Measurements from ENCODE around the gene IL4R.
A peak's percentile ranks its signal among the peaks of the same experiment; 100 is the strongest.

The IL4R gene

DNA sequence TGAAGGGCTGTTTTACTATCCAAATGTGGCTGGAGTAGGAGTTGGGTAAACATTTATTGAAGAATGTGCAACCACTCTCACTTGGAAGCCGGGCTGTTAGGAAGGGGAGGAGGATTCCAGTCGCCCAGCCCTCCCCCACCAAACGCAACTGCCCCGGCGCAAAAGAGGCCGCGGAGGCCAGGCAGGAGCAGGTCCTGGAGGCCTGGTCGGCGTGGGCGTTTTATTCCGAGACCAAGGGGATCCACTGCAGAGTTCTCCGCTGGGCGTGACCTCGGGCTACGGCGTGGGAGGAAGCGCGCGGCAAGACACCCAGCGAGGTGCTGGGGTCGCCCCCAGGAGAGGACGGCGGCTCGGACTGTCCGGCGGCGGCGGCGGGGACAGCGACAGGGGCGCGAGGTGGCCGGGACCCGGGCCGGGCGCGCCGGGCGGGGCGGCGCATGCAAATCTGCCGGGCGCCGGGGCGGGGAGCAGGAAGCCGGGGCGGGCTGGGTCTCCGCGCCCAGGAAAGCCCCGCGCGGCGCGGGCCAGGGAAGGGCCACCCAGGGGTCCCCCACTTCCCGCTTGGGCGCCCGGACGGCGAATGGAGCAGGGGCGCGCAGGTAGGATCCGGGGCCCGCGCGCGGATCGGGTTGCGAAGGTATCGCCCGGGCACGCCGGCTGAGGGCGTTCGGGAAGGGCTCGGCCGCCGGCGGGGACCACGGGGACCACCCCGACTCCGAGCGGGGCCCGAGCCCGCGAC, at the start of gene IL4R:
Gene IL4R (plus strand): TSS at position 553 of the 739 bp plus-strand sequence. CDS start 26,230 bp downstream, outside the sequence.
- TF ChIP-seq, protein P1, sequence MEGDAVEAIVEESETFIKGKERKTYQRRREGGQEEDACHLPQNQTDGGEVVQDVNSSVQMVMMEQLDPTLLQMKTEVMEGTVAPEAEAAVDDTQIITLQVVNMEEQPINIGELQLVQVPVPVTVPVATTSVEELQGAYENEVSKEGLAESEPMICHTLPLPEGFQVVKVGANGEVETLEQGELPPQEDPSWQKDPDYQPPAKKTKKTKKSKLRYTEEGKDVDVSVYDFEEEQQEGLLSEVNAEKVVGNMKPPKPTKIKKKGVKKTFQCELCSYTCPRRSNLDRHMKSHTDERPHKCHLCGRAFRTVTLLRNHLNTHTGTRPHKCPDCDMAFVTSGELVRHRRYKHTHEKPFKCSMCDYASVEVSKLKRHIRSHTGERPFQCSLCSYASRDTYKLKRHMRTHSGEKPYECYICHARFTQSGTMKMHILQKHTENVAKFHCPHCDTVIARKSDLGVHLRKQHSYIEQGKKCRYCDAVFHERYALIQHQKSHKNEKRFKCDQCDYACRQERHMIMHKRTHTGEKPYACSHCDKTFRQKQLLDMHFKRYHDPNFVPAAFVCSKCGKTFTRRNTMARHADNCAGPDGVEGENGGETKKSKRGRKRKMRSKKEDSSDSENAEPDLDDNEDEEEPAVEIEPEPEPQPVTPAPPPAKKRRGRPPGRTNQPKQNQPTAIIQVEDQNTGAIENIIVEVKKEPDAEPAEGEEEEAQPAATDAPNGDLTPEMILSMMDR (IDR thresholded peaks at IDR 0.05; ENCODE audit: low read depth, low read length, missing control alignments): no peak
- DNase-seq (ENCODE audit: low read depth): no peak
- peak within 1 kb of the TSS; percentile 91 for H3K4me3 ChIP-seq (ENCODE audit: low read depth, low read length)

DNA sequence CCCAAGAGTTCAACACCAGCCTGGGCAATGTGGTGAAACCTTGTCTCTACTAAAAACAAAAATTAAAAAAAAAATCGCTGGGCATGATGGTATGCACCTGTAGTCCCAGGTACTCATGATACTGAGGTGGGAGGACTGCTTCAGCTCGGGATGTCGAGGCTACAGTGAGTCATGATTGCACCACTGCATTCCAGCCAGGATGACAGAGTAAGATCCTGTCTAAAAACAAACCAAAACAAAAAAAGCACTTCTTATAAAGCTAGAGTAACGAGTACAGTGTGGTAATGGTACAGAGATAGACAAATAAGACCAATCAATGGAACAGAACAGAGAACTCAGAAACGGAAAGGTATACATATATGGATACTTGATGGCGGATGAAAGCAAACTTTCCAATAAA, 49.6 kb upstream of the IL4R start:
- TF ChIP-seq, protein P1 (IDR thresholded peaks at IDR 0.05; ENCODE audit: low read depth, low read length, missing control alignments): no peak
- no peak for DNase-seq (ENCODE audit: low read depth)

DNA sequence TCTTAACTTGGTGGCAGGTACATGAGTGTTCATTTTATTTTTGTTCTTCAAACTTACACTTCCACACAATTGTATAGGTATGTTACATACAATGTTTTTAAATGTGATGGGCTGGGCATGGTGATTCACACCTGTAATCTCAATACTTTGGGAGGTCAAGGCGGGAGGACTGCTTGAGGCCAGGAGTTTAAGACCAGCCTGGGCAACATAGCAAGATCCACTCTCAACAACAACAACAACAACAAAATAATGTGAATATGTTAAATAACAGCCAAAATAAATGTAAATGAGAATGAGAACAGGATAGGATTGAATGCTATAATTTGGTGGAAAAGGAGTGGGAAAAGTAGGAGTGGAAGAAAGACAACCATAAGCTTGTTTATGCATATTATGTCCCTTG, 47.8 kb upstream of the IL4R start:
- TF ChIP-seq, protein P1 (IDR thresholded peaks at IDR 0.05; ENCODE audit: low read depth, low read length, missing control alignments): no peak
- DNase-seq (ENCODE audit: low read depth): no peak
- H3K4me3 ChIP-seq (ENCODE audit: low read depth, low read length): no peak overlapping the region

More for the DNA sequence above, 49.6 kb upstream of the IL4R start:
- no peak overlapping the region for H3K4me3 ChIP-seq (ENCODE audit: low read depth, low read length)

DNA sequence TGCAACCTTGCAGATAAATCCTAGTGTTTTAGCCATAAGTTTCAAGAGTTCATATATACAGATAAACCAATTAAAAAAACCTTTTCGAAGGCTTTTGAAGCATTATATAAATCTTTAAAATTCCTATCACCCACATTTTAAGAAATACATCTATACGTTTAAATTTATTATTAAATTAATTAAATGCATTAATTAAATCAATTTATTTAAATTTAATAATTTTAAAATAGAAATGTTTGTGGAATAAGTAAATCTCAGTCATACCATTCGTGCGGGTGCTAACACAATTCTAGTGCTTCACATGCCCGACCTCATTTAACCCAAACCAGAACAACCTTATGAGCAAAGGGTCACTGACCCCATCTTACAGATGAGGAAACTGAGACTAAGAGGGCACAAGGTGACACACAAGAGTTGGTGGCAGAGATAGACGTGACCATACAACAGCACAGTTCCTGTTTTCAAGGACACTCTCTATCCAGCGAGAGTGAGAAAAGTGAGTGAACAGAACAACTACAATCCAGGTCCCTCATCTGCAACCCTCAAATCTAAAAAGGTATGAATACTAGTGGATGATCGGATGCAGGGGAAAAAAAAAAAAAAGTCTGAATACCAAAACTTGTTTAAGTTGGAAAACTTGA, 46.6 kb upstream of the IL4R start:
- peak overlapping the region; percentile 67; the same call in 1 of the 2 replicates for H3K4me3 ChIP-seq (ENCODE audit: low read depth, low read length)
- TF ChIP-seq, protein P1 (IDR thresholded peaks at IDR 0.05; ENCODE audit: low read depth, low read length, missing control alignments): no peak
- peak; percentile 44 for DNase-seq (ENCODE audit: low read depth)

DNA sequence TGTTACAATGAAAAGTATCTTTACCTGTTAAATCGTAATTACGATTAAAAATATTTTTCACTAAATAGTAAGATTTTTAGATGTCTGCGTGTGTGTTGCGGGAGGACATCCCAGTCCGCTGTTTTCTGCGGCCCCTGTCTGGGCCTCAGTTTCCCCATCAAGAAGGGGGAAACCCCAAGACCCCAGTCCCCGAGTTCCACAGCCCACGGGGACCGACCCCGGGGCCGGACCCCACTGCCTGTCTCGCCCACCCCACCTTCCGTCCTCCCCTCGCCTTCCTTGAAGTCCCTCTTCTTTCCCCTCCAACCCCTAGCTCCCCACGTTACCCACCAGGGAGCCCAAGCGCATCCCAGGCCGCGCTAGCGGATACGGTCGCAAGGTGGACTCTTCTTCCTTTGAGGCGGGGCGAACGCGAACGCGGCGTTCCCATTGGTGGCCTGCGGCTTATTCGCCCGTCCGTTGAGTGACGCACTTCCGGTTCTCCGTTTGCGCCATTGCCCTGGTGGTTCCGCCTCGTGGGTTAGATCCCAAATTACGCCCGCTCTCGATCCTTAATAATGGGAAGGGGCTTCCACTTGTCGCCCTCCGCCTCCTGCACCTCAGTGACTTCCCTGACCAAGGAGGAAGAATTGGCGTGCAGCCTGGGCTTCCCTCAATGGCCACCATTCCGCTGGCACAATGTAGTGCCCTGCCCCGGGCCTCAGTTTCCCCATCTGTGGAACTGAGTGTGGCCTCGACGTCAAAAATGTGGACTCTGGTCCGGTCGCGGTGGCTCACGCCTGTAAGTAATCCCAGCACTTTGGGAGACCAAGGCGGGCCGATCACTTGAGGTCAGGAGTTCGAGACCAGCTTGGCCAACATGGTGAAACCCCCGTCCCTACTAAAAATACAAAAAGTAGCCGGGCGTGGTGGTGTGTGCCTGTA, 45.1 kb upstream of the IL4R start, which contains the start of gene NSMCE1:
Gene NSMCE1 (minus strand): TSS at position 397 of the 924 bp plus-strand sequence. CDS start 11,202 bp downstream, outside the sequence.
- DNase-seq (ENCODE audit: low read depth): peak; percentile 90
- H3K4me3 ChIP-seq (ENCODE audit: low read depth, low read length): peak within 1 kb of the TSS; percentile 67
- TF ChIP-seq, protein P1 (IDR thresholded peaks at IDR 0.05; ENCODE audit: low read depth, low read length, missing control alignments): no peak

DNA sequence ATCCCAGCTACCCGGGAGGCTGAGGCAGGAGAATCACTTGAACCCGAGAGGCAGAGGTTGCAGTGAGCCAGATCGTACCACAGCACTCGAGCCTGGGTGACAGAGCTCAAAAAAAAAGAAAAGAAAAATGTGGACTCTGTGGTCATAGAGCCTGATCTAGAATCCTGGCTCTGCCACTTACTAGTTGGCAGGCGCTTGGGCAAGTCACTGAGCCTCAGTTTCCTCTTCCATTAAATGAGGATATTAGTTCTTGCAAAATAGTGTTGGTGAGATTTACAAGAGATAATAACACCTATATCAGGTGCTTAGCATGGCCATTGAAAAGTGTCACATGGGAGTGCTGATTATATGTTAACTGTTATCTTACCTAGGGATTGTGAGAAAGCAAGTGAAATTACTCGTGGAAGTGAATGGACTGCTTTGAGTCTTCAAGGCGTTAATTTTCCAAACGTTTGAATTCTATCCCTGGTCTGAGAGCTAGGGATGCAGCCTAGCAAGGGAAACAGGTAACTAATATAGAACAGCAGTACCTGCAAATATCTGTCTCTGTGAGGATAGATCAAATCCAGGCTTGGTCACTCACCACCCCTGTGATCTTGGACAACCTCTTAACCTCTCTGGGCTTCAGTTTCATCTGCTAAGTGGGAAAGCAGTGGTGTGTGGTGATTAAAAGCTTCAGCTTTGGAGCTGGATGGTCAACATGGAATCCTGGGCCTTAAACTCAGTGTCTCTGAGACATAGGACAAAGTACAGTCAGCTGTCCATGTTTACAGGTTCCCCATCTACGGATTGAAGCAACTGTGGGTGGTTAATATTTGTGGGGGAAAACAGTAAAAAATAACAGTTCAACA, 44.2 kb upstream of the IL4R start:
- peak overlapping the region; percentile 67 for H3K4me3 ChIP-seq (ENCODE audit: low read depth, low read length)
- no peak for DNase-seq (ENCODE audit: low read depth)
- TF ChIP-seq, protein P1 (IDR thresholded peaks at IDR 0.05; ENCODE audit: low read depth, low read length, missing control alignments): no peak
